ENCODE measurements around the gene VSTM2B. TPM values are rescaled to one million over a fixed set of nuclear protein-coding genes. Genes with fewer than 3 reads are reported as not detected.

Gene VSTM2B
- total and polyA plus RNA-seq, 2 experiments from 2014 or later, result 0.47 to 1.1 TPM

- TF ChIP-seq, protein P1, sequence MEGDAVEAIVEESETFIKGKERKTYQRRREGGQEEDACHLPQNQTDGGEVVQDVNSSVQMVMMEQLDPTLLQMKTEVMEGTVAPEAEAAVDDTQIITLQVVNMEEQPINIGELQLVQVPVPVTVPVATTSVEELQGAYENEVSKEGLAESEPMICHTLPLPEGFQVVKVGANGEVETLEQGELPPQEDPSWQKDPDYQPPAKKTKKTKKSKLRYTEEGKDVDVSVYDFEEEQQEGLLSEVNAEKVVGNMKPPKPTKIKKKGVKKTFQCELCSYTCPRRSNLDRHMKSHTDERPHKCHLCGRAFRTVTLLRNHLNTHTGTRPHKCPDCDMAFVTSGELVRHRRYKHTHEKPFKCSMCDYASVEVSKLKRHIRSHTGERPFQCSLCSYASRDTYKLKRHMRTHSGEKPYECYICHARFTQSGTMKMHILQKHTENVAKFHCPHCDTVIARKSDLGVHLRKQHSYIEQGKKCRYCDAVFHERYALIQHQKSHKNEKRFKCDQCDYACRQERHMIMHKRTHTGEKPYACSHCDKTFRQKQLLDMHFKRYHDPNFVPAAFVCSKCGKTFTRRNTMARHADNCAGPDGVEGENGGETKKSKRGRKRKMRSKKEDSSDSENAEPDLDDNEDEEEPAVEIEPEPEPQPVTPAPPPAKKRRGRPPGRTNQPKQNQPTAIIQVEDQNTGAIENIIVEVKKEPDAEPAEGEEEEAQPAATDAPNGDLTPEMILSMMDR (IDR thresholded peaks at IDR 0.05; ENCODE audit: poor library complexity), result no peak
- TF ChIP-seq EZH2 (IDR thresholded peaks at IDR 0.05; ENCODE audit: borderline replicate concordance), result no peak
- no peak for TF ChIP-seq EZH2phosphoT487 (IDR thresholded peaks at IDR 0.05; ENCODE audit: low read depth, severe bottlenecking, unreplicated experiment)
- Histone ChIP-seq H3K9me2 (replicated peaks; ENCODE audit: insufficient read depth) (no peaks in the 10 kb centered on the region), H3K36me3 (replicated peaks; ENCODE audit: insufficient read depth, low read depth) (no peaks in the 10 kb centered on the region), H3K27me3 (no peaks in the 10 kb centered on the region), H3K4me3 (no peak overlapping the region), H4K20me1 (ENCODE audit: insufficient read depth, poor library complexity, severe bottlenecking) (no peaks in the 10 kb centered on the region), H3K27ac (no peak overlapping the region), H3K4me1 (ENCODE audit: insufficient read depth) (no peaks in the 10 kb centered on the region), H3K79me2 (no peaks in the 10 kb centered on the region), H3K4me2 (no peak overlapping the region), H3K9me3 (ENCODE audit: low read depth) (no peaks in the 10 kb centered on the region), H2AFZ (no peak overlapping the region)
- WGBS (ENCODE audit: low lambda C conversion rate, missing lambda C conversion rate), result 92% methylated on average over 3 of the region's 3 CpGs
- DNase-seq (ENCODE audit: low spot score), result no peak
Observed at GRCh38 chr19:29502581-29502850, 23.3 kb upstream of the VSTM2B start.

GRCh38 chr19:29503140-29503758 is 22.5 kb upstream of the VSTM2B start:
- TF ChIP-seq, protein P1 (IDR thresholded peaks at IDR 0.05; ENCODE audit: poor library complexity), result no peak
- no peak for TF ChIP-seq EZH2phosphoT487 (IDR thresholded peaks at IDR 0.05; ENCODE audit: low read depth, severe bottlenecking, unreplicated experiment)
- no peak for TF ChIP-seq EZH2 (IDR thresholded peaks at IDR 0.05; ENCODE audit: borderline replicate concordance)
- Histone ChIP-seq H3K27ac (no peak overlapping the region), H3K9me2 (replicated peaks; ENCODE audit: insufficient read depth) (no peaks in the 10 kb centered on the region), H3K4me2 (no peak overlapping the region), H3K4me3 (no peak overlapping the region), H4K20me1 (ENCODE audit: insufficient read depth, poor library complexity, severe bottlenecking) (no peaks in the 10 kb centered on the region), H2AFZ (no peak overlapping the region), H3K9me3 (ENCODE audit: low read depth) (no peaks in the 10 kb centered on the region), H3K4me1 (ENCODE audit: insufficient read depth) (no peaks in the 10 kb centered on the region), H3K79me2 (no peaks in the 10 kb centered on the region), H3K36me3 (replicated peaks; ENCODE audit: insufficient read depth, low read depth) (no peaks in the 10 kb centered on the region), H3K27me3 (no peaks in the 10 kb centered on the region)
- no peak for DNase-seq (ENCODE audit: low spot score)
- 69% methylated on average over 12 of the region's 12 CpGs for WGBS (ENCODE audit: low lambda C conversion rate, missing lambda C conversion rate)

DNA sequence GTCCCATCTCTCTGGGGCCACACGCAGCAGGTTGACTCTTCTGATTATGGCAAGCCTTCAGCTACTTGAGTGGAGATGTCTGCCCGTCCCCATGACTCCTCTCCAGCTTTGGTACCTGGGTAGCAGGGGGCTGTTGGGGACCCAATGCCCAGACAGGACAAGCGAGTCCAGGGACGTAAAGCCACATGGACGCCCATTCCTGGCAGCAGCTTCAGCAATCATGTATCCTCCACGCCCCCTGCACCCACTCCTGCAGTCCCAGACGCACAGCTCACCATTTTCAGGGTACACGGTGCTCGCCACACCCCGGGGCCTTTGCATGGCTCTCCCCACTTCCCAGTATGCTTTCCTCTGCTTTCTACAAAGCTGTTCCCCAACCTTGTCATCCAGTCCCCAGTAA is 22.0 kb upstream of the VSTM2B start:
- Histone ChIP-seq H3K4me2 (no peak overlapping the region), H3K27ac (no peak overlapping the region), H3K9me2 (replicated peaks; ENCODE audit: insufficient read depth) (no peaks in the 10 kb centered on the region), H3K4me1 (ENCODE audit: insufficient read depth) (no peaks in the 10 kb centered on the region), H4K20me1 (ENCODE audit: insufficient read depth, poor library complexity, severe bottlenecking) (no peaks in the 10 kb centered on the region), H3K79me2 (no peaks in the 10 kb centered on the region), H3K27me3 (no peaks in the 10 kb centered on the region), H3K9me3 (ENCODE audit: low read depth) (no peaks in the 10 kb centered on the region), H3K4me3 (no peak overlapping the region), H2AFZ (no peak overlapping the region), H3K36me3 (replicated peaks; ENCODE audit: insufficient read depth, low read depth) (no peaks in the 10 kb centered on the region)
- DNase-seq (ENCODE audit: low spot score), result no peak
- WGBS (ENCODE audit: low lambda C conversion rate, missing lambda C conversion rate), result 93% methylated on average over 10 of the region's 10 CpGs
- TF ChIP-seq EZH2 (IDR thresholded peaks at IDR 0.05; ENCODE audit: borderline replicate concordance), result no peak
- TF ChIP-seq, protein P1 (IDR thresholded peaks at IDR 0.05; ENCODE audit: poor library complexity), result no peak
- no peak for TF ChIP-seq EZH2phosphoT487 (IDR thresholded peaks at IDR 0.05; ENCODE audit: low read depth, severe bottlenecking, unreplicated experiment)

DNA sequence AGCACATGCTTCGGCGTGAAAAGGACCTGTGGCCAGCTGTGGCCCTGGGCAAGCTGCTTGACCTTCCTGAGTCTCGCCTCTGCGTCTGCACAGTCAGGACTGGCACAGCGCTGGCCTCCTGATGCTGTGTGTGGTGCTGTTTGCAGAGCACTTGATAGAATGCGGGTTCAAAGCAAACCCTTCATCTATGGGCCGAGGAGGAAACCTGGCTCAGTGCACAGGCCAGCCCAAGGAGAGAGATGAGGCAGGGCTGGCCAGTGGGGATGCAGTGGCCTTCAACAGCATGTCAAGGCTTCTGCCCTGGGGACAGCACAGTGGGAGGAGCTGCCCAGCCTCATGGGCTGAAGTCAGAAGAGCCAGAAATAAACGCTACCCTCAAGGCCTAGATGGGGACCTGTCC is 21.3 kb upstream of the VSTM2B start:
- no peaks in the 10 kb centered on the region for H4K20me1 ChIP-seq (ENCODE audit: insufficient read depth, poor library complexity, severe bottlenecking)
- H3K27me3 ChIP-seq, result no peaks in the 10 kb centered on the region
- H3K79me2 ChIP-seq, result no peaks in the 10 kb centered on the region
- H3K9me3 ChIP-seq (ENCODE audit: low read depth), result no peaks in the 10 kb centered on the region
- no peaks in the 10 kb centered on the region for H3K4me1 ChIP-seq (ENCODE audit: insufficient read depth)
- TF ChIP-seq EZH2phosphoT487 (IDR thresholded peaks at IDR 0.05; ENCODE audit: low read depth, severe bottlenecking, unreplicated experiment) (no peak), EZH2 (IDR thresholded peaks at IDR 0.05; ENCODE audit: borderline replicate concordance) (no peak)
- TF ChIP-seq, protein P1 (IDR thresholded peaks at IDR 0.05; ENCODE audit: poor library complexity), result no peak
- H3K36me3 ChIP-seq (replicated peaks; ENCODE audit: insufficient read depth, low read depth), result no peaks in the 10 kb centered on the region
- H3K4me3 ChIP-seq, result no peak overlapping the region
- no peaks in the 10 kb centered on the region for H3K9me2 ChIP-seq (replicated peaks; ENCODE audit: insufficient read depth)
- no peak for DNase-seq (ENCODE audit: low spot score)
- H2AFZ ChIP-seq, result no peak overlapping the region
- no peak overlapping the region for H3K4me2 ChIP-seq
- H3K27ac ChIP-seq, result no peak overlapping the region
- WGBS (ENCODE audit: low lambda C conversion rate, missing lambda C conversion rate), result 96% methylated on average over 7 of the region's 8 CpGs
